Neural crest cell (in vitro differentiated cells): Measurements from ENCODE around the gene CHML. TPM values are rescaled to one million over a fixed set of nuclear protein-coding genes. Genes with fewer than 3 reads are reported as not detected.

ENCODE experiments used
- DNase-seq: peaks from one replicate; pipeline ENCODE4 v3.0.0; 2021; ENCODE audit warnings: low read depth, mixed read lengths, low spot score
- H3K27ac Mint-ChIP-seq: one replicate; pipeline ENCODE4 v1.8.0; 2021; ENCODE audit warnings: mild to moderate bottlenecking, mixed read lengths; ENCODE audit not compliant: unreplicated experiment
- H3K27me3 Mint-ChIP-seq: 2 replicates; pipeline ENCODE4 v1.8.0; 2021; ENCODE audit warnings: low read depth, mild to moderate bottlenecking, mixed read lengths
- H3K36me3 Mint-ChIP-seq: 2 replicates; pipeline ENCODE4 v1.8.0; 2021; ENCODE audit warnings: low read depth, mild to moderate bottlenecking, mixed read lengths
- H3K4me1 Mint-ChIP-seq: 2 replicates; pipeline ENCODE4 v1.8.0; 2021; ENCODE audit warnings: mixed read lengths
- H3K4me3 Mint-ChIP-seq: one replicate; pipeline ENCODE4 v1.8.0; 2021; ENCODE audit warnings: mild to moderate bottlenecking, mixed read lengths
- H3K9me3 Mint-ChIP-seq: 2 replicates; pipeline ENCODE4 v1.8.0; 2021; ENCODE audit warnings: mixed read lengths
- total RNA-seq: library from RNA; stranded (reverse); gene quantifications from 2 replicates; pipeline ENCODE4 v1.2.1, GENCODE V29; 2021
- TF ChIP-seq, protein P1 (sequence below): fragments of 200-600 bp; sonication (generic); conservative IDR thresholded peaks from 2 replicates; pipeline ENCODE4 v1.5.0; 2021; ENCODE audit warnings: antibody characterized with exemption, mild to moderate bottlenecking

CHML gene
- total RNA-seq, 1 donor from 2014 or later = 22.5 TPM

DNA sequence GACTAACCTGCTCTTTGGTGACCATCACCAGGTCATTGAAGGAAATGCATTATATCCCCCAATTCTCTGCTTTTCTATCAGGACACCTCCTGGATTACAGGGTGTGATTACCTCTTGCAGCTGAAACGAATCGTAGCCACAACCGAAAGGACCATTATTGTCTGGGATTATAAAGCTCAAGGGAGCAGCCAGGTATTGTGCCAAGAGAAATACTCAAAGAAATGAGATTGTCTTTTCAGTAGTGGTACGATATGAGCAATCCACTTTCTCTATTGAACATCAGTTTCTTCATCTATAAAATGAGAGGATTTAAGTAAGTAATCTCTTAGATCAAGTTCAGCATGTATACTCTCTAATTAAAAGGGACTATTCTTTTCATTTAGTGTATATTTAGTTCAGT lies 39.2 kb upstream of the CHML start:
- H3K4me1 Mint-ChIP-seq = no peaks in the 10 kb centered on the region
- H3K36me3 Mint-ChIP-seq = no peaks in the 10 kb centered on the region
- no peak overlapping the region for H3K27ac Mint-ChIP-seq
- no peak for DNase-seq
- TF ChIP-seq, protein P1, sequence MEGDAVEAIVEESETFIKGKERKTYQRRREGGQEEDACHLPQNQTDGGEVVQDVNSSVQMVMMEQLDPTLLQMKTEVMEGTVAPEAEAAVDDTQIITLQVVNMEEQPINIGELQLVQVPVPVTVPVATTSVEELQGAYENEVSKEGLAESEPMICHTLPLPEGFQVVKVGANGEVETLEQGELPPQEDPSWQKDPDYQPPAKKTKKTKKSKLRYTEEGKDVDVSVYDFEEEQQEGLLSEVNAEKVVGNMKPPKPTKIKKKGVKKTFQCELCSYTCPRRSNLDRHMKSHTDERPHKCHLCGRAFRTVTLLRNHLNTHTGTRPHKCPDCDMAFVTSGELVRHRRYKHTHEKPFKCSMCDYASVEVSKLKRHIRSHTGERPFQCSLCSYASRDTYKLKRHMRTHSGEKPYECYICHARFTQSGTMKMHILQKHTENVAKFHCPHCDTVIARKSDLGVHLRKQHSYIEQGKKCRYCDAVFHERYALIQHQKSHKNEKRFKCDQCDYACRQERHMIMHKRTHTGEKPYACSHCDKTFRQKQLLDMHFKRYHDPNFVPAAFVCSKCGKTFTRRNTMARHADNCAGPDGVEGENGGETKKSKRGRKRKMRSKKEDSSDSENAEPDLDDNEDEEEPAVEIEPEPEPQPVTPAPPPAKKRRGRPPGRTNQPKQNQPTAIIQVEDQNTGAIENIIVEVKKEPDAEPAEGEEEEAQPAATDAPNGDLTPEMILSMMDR = no peak
- H3K9me3 Mint-ChIP-seq = peaks cover 3% of the 10 kb centered on the region
- peaks cover 17% of the 10 kb centered on the region for H3K27me3 Mint-ChIP-seq
- H3K4me3 Mint-ChIP-seq = no peak overlapping the region

DNA sequence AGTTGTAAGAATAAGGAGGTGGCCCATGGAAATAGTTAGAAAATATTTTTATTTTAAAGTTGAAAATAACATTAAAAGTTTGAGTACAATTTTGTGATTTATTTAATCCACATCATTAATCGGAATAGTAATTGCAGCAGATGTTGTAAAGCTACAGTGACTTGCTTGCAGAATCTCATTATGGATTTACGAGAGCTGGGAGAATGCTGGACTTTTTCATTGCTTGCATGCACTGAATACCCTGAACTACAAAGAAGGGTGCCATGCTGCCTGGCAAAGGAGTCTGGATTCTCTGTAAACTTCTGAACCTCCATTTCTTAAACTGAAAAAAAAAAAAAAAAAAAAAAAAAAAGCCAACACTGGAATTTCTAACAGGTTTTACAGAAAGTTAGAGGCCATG lies 38.4 kb upstream of the CHML start:
- Mint-ChIP-seq H3K27me3 (peaks cover 17% of the 10 kb centered on the region), H3K27ac (no peak overlapping the region), H3K4me3 (no peak overlapping the region), H3K9me3 (peaks cover 3% of the 10 kb centered on the region), H3K4me1 (no peaks in the 10 kb centered on the region), H3K36me3 (no peaks in the 10 kb centered on the region)
- DNase-seq = no peak
- TF ChIP-seq, protein P1 = no peak

DNA sequence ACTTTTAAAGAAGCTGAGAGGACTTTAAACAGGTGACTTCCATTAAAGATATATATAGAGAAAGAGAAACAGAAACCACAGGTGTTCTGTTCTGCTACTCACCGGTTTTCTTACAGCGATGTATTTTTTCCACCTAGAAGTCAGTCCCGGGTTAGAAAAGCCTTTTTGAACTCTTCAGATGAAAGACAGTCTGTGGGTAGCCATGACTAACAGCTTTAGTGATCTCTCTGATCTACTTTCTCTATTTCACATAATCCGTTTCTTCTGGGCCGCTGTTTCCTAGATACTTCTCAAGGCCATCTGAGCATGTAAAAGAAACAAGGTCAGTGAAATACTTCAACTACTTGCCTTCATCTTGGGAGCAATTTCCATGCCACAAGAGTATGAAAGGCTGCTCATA lies 37.0 kb upstream of the CHML start:
- H3K27ac Mint-ChIP-seq = no peak overlapping the region
- DNase-seq = no peak
- no peaks in the 10 kb centered on the region for H3K4me1 Mint-ChIP-seq
- H3K9me3 Mint-ChIP-seq = peaks cover 3% of the 10 kb centered on the region
- TF ChIP-seq, protein P1 = no peak
- H3K36me3 Mint-ChIP-seq = no peaks in the 10 kb centered on the region
- H3K27me3 Mint-ChIP-seq = peaks cover 21% of the 10 kb centered on the region
- no peak overlapping the region for H3K4me3 Mint-ChIP-seq

DNA sequence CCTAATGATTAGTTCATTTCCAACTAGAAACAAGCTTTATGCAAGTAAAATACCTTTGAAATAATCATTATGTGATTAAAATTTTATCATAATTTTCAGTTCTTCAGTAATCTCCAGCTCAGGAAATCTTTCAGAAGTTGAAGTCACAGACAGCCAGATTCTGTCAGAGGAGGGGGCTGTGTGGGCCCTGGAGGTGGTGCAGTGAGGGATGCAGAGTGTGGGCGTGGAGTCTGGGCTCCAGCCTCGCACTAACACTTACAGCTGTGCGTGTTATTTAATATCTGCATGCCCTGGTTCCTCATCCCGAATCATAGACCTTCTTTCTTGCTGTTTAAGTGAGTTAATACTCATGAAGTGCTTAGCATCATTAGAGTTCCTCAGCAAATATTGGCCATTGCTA lies 35.8 kb upstream of the CHML start:
- H3K9me3 Mint-ChIP-seq = no peaks in the 10 kb centered on the region
- TF ChIP-seq, protein P1 = no peak
- H3K4me3 Mint-ChIP-seq = no peak overlapping the region
- no peaks in the 10 kb centered on the region for H3K4me1 Mint-ChIP-seq
- no peak overlapping the region for H3K27ac Mint-ChIP-seq
- DNase-seq = no peak
- no peaks in the 10 kb centered on the region for H3K36me3 Mint-ChIP-seq
- peaks cover 16% of the 10 kb centered on the region for H3K27me3 Mint-ChIP-seq

DNA sequence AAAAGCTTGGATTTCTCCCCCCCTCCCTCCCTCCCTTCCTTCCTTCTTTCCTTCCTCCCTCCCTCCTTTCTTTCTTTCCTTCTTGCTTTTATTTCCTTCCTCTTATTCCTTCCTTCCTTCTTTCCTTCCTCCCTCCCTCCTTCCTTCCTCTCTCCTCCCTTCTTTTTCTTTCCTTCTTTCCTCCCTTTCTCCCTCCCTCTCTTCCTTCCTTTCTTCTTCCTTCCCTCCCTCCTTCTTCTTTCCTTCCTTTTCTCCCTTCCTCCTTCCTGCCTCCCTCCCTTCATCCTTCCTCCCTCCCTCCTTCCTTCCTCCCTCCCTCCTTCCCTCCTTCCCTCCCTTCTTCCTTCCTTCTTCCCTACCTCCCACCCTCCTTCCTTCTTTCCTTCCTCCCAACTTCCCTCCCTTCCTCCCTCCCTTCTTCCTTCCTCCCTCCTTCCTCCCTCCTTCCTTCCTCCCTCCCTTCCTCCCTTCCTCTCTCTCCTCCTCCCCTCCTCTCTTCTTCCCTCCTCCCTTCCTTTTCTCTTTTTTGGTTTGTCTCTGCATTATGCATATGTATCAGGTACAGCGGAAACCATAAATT lies 34.7 kb upstream of the CHML start:
- Mint-ChIP-seq H3K9me3 (no peaks in the 10 kb centered on the region), H3K27me3 (peaks cover 11% of the 10 kb centered on the region), H3K27ac (no peak overlapping the region), H3K4me3 (no peak overlapping the region), H3K36me3 (no peaks in the 10 kb centered on the region), H3K4me1 (no peaks in the 10 kb centered on the region)
- TF ChIP-seq, protein P1 = no peak
- DNase-seq = no peak
